ENCODE measurements around the gene JAKMIP2. TPM values are rescaled to one million over a fixed set of nuclear protein-coding genes. Genes with fewer than 3 reads are reported as not detected.

The JAKMIP2 gene
- total RNA-seq, 1 donor from 2014 or later = 0.49 TPM

DNA sequence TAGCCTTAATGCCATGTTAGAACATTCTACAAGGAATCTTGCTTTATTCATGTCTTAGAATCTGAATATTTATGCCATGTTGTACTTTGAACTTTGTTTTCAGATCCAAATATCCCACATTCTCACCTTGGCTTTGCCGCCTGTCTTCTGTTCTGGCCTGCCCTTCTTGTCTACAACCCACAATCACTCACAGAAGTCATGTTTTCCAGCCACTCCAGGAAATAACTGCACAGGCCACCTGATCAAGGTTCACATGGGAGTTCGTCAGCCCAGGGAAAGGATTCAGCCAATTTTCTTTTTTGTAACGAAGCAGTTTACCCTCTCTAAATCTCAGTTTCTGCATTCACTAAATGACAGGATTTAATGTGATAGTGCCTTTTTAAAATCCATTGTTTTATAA, 70.5 kb downstream of the JAKMIP2 start:
- intact Hi-C loops (cut with DNase I) = no loop called here
- DNase-seq (ENCODE audit: extremely low spot score in 2 of 2) = no peak
- TF ChIP-seq, protein P1, sequence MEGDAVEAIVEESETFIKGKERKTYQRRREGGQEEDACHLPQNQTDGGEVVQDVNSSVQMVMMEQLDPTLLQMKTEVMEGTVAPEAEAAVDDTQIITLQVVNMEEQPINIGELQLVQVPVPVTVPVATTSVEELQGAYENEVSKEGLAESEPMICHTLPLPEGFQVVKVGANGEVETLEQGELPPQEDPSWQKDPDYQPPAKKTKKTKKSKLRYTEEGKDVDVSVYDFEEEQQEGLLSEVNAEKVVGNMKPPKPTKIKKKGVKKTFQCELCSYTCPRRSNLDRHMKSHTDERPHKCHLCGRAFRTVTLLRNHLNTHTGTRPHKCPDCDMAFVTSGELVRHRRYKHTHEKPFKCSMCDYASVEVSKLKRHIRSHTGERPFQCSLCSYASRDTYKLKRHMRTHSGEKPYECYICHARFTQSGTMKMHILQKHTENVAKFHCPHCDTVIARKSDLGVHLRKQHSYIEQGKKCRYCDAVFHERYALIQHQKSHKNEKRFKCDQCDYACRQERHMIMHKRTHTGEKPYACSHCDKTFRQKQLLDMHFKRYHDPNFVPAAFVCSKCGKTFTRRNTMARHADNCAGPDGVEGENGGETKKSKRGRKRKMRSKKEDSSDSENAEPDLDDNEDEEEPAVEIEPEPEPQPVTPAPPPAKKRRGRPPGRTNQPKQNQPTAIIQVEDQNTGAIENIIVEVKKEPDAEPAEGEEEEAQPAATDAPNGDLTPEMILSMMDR (IDR thresholded peaks at IDR 0.05) = no peak
- TF ChIP-seq POLR2A (IDR thresholded peaks at IDR 0.05) (no peak), POLR2AphosphoS5 (IDR thresholded peaks at IDR 0.05; ENCODE audit: insufficient read depth in 1 of 2, low read depth in 1 of 2) (no peak)
- H3K4me3 ChIP-seq = no peak overlapping the region
- H3K36me3 ChIP-seq = no peaks in the 10 kb centered on the region
- H3K4me1 ChIP-seq = no peaks in the 10 kb centered on the region
- no peaks in the 10 kb centered on the region for H3K27me3 ChIP-seq
- H3K27ac ChIP-seq = no peak overlapping the region
- no peaks in the 10 kb centered on the region for H3K9me3 ChIP-seq

DNA sequence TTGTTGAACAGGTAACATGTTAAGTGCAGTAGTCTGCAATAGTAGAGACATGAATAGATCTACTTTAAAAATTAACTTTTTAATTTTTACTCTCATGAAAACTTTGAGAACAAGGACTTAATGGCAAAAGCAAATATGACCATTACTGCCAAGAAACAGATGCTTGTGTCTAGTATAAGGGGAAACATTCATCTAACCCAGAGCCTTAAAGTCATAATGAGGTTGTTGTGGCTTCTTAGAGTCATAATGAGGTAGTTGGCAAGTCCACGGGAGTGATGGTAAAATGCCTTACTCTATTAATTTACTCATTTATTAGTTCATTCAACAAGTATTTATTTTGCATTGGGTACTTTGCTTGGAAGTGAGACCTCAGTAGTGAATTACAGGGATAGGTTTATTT, 71.5 kb downstream of the JAKMIP2 start:
- intact Hi-C loops (cut with DNase I) = no loop called here
- H3K27ac ChIP-seq = no peak overlapping the region
- no peak for TF ChIP-seq POLR2A (IDR thresholded peaks at IDR 0.05)
- TF ChIP-seq, protein P1 (IDR thresholded peaks at IDR 0.05) = no peak

DNA sequence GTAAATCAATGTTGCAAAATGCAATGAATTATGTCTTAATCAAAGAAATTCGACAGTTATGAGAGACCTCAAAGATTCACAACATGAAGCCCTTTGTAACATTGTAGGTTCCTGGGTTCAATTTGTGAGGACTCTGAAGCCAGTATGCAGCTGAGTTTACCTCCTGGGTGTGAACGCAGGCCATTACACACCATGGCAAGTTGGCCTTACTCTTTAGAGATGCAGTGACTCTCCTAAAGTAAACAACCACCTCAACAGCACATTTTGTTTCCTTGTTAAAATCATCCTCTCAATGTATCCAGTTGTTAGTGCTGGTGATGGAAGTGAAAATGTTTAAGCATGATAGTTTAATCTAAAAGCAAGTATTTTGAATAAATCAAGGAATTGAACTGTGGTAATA, 73.8 kb downstream of the JAKMIP2 start:
- Histone ChIP-seq H3K9me3 (no peaks in the 10 kb centered on the region), H3K27me3 (no peaks in the 10 kb centered on the region), H3K27ac (no peak overlapping the region), H3K4me3 (no peak overlapping the region), H3K36me3 (no peaks in the 10 kb centered on the region), H3K4me1 (no peaks in the 10 kb centered on the region)
- DNase-seq (ENCODE audit: extremely low spot score in 2 of 2) = no peak
- intact Hi-C loops (cut with DNase I) = no loop called here
- TF ChIP-seq, protein P1 (IDR thresholded peaks at IDR 0.05) = no peak
- no peak for TF ChIP-seq POLR2A (IDR thresholded peaks at IDR 0.05)
- no peak for TF ChIP-seq POLR2AphosphoS5 (IDR thresholded peaks at IDR 0.05; ENCODE audit: insufficient read depth in 1 of 2, low read depth in 1 of 2)

More for the DNA sequence above, 71.5 kb downstream of the JAKMIP2 start:
- DNase-seq (ENCODE audit: extremely low spot score in 2 of 2) = no peak
- Histone ChIP-seq H3K4me1 (no peaks in the 10 kb centered on the region), H3K36me3 (no peaks in the 10 kb centered on the region), H3K27me3 (no peaks in the 10 kb centered on the region), H3K4me3 (no peak overlapping the region), H3K9me3 (no peaks in the 10 kb centered on the region)

DNA sequence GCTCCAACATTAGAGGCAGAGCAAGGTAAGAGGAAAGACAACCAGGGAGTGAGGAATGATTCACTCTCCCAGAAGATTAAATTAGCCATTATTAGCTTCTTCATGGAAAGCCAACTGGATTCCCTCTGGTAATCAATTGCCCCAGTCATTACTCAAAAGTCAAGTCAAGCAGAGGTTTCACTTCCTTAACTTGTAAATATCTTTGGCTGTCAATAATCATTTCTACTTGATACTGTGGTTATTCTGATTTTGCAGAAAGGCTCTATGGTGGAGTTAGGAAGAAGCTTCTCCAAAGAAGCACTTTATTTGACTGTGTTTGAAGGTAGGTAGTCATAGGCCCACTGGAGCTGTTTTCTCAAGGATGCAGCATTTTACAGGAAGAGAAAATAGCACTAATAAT, 78.0 kb downstream of the JAKMIP2 start:
- Histone ChIP-seq H3K27ac (no peak overlapping the region), H3K4me1 (no peaks in the 10 kb centered on the region), H3K27me3 (no peaks in the 10 kb centered on the region), H3K36me3 (no peaks in the 10 kb centered on the region), H3K9me3 (no peaks in the 10 kb centered on the region), H3K4me3 (no peak overlapping the region)
- intact Hi-C loops (cut with DNase I) = no loop called here
- no peak for DNase-seq (ENCODE audit: extremely low spot score in 2 of 2)
- TF ChIP-seq POLR2A (IDR thresholded peaks at IDR 0.05) = no peak
- TF ChIP-seq, protein P1 (IDR thresholded peaks at IDR 0.05) = no peak
- TF ChIP-seq POLR2AphosphoS5 (IDR thresholded peaks at IDR 0.05; ENCODE audit: insufficient read depth in 1 of 2, low read depth in 1 of 2) = no peak

GRCh38 chr5:147701468-147701867, 81.1 kb downstream of the JAKMIP2 start:
- intact Hi-C loops (cut with DNase I) = no loop called here
- H3K36me3 ChIP-seq = no peaks in the 10 kb centered on the region
- no peak for DNase-seq (ENCODE audit: extremely low spot score in 2 of 2)
- peaks cover 3% of the 10 kb centered on the region for H3K9me3 ChIP-seq
- H3K27ac ChIP-seq = no peak overlapping the region
- no peak overlapping the region for H3K4me3 ChIP-seq
- no peaks in the 10 kb centered on the region for H3K27me3 ChIP-seq
- TF ChIP-seq, protein P1 (IDR thresholded peaks at IDR 0.05) = no peak
- TF ChIP-seq POLR2AphosphoS5 (IDR thresholded peaks at IDR 0.05; ENCODE audit: insufficient read depth in 1 of 2, low read depth in 1 of 2) (no peak), POLR2A (IDR thresholded peaks at IDR 0.05) (no peak)
- no peaks in the 10 kb centered on the region for H3K4me1 ChIP-seq
